ENCODE measurements around the gene FNBP1.

GRCh38 chr9:129867136-129868022 is 175.6 kb downstream of the FNBP1 start:
- TF ChIP-seq CTCF (IDR thresholded peaks at IDR 0.05) (no peak), POLR2A (IDR thresholded peaks at IDR 0.05) (no peak), POLR2AphosphoS5 (IDR thresholded peaks at IDR 0.05; ENCODE audit: insufficient read depth in 1 of 2, low read depth in 1 of 2) (no peak)

Data from vagina (tissue), 2 donors.